GM23338 (cell line): Measurements from ENCODE around the gene TMUB1.

Experiments used
- CREB1 ChIP-seq: fragments of 250-450 bp; sonication (Bioruptor Pico); IDR thresholded peaks from 2 replicates; pipeline ENCODE4 v1.5.0; 2020; ENCODE audit warnings: low read depth, mild to moderate bottlenecking, moderate library complexity
- EZH2 ChIP-seq: fragments of 200-600 bp; sonication (generic); IDR thresholded peaks from one replicate; pipeline ENCODE4 v1.8.0; 2017; ENCODE audit warnings: antibody characterized with exemption, mild to moderate bottlenecking, low read depth; ENCODE audit not compliant: unreplicated experiment
- EZH2phosphoT487 ChIP-seq: fragments of 200-600 bp; sonication (generic); IDR thresholded peaks from one replicate; pipeline ENCODE4 v1.8.1; 2018; ENCODE audit warnings: antibody characterized with exemption; ENCODE audit not compliant: unreplicated experiment
- JUNB ChIP-seq: IDR thresholded peaks from one replicate; pipeline ENCODE4 v1.6.1; 2016; ENCODE audit warnings: antibody characterized with exemption; ENCODE audit not compliant: unreplicated experiment
- NANOG ChIP-seq: IDR thresholded peaks from 2 replicates; pipeline ENCODE4 v1.6.1; 2016; ENCODE audit warnings: antibody characterized with exemption, borderline replicate concordance
- POLR2AphosphoS5 ChIP-seq: IDR thresholded peaks from 2 replicates; pipeline ENCODE4 v1.6.1; 2016; ENCODE audit warnings: antibody characterized with exemption, low read depth
- REST ChIP-seq: IDR thresholded peaks from one replicate; pipeline ENCODE4 v1.6.1; 2018; ENCODE audit warnings: antibody characterized with exemption; ENCODE audit not compliant: unreplicated experiment
- STAT1 ChIP-seq: IDR thresholded peaks from one replicate; pipeline ENCODE4 v1.6.1; 2016; ENCODE audit warnings: antibody characterized with exemption; ENCODE audit not compliant: unreplicated experiment
- ZNF114 ChIP-seq: fragments of 250-450 bp; sonication (Bioruptor Pico); IDR thresholded peaks from 2 replicates; pipeline ENCODE4 v1.5.0; 2020; ENCODE audit warnings: mild to moderate bottlenecking, moderate library complexity
- ZNF331 ChIP-seq: fragments of 250-450 bp; sonication (Bioruptor Pico); IDR thresholded peaks from 2 replicates; pipeline ENCODE4 v1.5.0; 2020; ENCODE audit warnings: low read depth, mild to moderate bottlenecking, moderate library complexity
- TF ChIP-seq, protein P1 (sequence below), 2 experiments: fragments of 200-600 bp in 1 of 2; sonication (generic) in 1 of 2; conservative IDR thresholded peaks; 2 replicates each; pipeline versions ENCODE4 v1.5.1 to v1.6.1; 2016 to 2017; ENCODE audit warnings: antibody characterized with exemption in 2 of 2, low read depth in 2 of 2, mild to moderate bottlenecking in 2 of 2, moderate library complexity in 1 of 2
- TF ChIP-seq, protein P2 (sequence below): fragments of 250-450 bp; sonication (Bioruptor Pico); IDR thresholded peaks from 2 replicates; pipeline ENCODE4 v1.5.0; 2020; ENCODE audit warnings: mild to moderate bottlenecking, moderate library complexity
- TF ChIP-seq, protein P3 (sequence below): IDR thresholded peaks from 2 replicates; pipeline ENCODE4 v1.6.1; 2016; ENCODE audit warnings: antibody characterized with exemption

DNA sequence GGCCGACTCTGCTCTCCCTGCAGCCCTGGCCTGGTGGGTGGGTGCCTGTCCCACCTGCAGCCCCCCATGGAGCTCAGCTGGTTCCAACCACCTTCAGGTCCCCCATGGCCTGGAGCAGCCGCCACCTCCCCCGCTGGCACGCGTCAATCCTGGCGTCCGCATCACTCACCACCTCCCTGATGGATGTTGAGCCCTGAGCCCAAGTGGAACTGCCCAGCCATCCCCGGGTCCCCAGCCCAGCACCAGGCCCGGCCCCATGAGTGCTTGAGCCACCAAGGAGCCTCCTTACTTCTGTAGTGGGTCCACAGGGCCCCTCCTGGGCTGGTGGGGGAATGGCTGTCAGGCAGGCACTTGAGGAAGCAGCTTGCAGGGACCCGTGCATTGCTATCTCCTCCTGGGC is 17.6 kb upstream of the TMUB1 start:
- TF ChIP-seq CREB1 (CRISPR knock-in tag) (no peak), POLR2AphosphoS5 (no peak), REST (no peak), EZH2phosphoT487 (no peak), EZH2 (no peak), JUNB (no peak), ZNF114 (CRISPR knock-in tag) (no peak), STAT1 (no peak), ZNF331 (CRISPR knock-in tag) (no peak), NANOG (no peak)
- TF ChIP-seq, protein P1, sequence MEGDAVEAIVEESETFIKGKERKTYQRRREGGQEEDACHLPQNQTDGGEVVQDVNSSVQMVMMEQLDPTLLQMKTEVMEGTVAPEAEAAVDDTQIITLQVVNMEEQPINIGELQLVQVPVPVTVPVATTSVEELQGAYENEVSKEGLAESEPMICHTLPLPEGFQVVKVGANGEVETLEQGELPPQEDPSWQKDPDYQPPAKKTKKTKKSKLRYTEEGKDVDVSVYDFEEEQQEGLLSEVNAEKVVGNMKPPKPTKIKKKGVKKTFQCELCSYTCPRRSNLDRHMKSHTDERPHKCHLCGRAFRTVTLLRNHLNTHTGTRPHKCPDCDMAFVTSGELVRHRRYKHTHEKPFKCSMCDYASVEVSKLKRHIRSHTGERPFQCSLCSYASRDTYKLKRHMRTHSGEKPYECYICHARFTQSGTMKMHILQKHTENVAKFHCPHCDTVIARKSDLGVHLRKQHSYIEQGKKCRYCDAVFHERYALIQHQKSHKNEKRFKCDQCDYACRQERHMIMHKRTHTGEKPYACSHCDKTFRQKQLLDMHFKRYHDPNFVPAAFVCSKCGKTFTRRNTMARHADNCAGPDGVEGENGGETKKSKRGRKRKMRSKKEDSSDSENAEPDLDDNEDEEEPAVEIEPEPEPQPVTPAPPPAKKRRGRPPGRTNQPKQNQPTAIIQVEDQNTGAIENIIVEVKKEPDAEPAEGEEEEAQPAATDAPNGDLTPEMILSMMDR (conservative IDR thresholded peaks at IDR 0.05; ENCODE audit: low read depth in 2 of 2): no peak
- TF ChIP-seq, protein P2, sequence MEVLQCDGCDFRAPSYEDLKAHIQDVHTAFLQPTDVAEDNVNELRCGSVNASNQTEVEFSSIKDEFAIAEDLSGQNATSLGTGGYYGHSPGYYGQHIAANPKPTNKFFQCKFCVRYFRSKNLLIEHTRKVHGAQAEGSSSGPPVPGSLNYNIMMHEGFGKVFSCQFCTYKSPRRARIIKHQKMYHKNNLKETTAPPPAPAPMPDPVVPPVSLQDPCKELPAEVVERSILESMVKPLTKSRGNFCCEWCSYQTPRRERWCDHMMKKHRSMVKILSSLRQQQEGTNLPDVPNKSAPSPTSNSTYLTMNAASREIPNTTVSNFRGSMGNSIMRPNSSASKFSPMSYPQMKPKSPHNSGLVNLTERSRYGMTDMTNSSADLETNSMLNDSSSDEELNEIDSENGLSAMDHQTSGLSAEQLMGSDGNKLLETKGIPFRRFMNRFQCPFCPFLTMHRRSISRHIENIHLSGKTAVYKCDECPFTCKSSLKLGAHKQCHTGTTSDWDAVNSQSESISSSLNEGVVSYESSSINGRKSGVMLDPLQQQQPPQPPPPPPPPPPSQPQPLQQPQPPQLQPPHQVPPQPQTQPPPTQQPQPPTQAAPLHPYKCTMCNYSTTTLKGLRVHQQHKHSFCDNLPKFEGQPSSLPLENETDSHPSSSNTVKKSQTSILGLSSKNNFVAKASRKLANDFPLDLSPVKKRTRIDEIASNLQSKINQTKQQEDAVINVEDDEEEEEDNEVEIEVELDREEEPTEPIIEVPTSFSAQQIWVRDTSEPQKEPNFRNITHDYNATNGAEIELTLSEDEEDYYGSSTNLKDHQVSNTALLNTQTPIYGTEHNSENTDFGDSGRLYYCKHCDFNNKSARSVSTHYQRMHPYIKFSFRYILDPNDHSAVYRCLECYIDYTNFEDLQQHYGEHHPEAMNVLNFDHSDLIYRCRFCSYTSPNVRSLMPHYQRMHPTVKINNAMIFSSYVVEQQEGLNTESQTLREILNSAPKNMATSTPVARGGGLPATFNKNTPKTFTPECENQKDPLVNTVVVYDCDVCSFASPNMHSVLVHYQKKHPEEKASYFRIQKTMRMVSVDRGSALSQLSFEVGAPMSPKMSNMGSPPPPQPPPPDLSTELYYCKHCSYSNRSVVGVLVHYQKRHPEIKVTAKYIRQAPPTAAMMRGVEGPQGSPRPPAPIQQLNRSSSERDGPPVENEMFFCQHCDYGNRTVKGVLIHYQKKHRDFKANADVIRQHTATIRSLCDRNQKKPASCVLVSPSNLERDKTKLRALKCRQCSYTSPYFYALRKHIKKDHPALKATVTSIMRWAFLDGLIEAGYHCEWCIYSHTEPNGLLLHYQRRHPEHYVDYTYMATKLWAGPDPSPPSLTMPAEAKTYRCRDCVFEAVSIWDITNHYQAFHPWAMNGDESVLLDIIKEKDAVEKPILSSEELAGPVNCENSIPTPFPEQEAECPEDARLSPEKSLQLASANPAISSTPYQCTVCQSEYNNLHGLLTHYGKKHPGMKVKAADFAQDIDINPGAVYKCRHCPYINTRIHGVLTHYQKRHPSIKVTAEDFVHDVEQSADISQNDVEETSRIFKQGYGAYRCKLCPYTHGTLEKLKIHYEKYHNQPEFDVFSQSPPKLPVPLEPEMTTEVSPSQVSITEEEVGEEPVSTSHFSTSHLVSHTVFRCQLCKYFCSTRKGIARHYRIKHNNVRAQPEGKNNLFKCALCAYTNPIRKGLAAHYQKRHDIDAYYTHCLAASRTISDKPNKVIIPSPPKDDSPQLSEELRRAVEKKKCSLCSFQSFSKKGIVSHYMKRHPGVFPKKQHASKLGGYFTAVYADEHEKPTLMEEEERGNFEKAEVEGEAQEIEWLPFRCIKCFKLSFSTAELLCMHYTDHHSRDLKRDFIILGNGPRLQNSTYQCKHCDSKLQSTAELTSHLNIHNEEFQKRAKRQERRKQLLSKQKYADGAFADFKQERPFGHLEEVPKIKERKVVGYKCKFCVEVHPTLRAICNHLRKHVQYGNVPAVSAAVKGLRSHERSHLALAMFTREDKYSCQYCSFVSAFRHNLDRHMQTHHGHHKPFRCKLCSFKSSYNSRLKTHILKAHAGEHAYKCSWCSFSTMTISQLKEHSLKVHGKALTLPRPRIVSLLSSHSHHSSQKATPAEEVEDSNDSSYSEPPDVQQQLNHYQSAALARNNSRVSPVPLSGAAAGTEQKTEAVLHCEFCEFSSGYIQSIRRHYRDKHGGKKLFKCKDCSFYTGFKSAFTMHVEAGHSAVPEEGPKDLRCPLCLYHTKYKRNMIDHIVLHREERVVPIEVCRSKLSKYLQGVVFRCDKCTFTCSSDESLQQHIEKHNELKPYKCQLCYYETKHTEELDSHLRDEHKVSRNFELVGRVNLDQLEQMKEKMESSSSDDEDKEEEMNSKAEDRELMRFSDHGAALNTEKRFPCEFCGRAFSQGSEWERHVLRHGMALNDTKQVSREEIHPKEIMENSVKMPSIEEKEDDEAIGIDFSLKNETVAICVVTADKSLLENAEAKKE (CRISPR knock-in tag): no peak
- TF ChIP-seq, protein P3, sequence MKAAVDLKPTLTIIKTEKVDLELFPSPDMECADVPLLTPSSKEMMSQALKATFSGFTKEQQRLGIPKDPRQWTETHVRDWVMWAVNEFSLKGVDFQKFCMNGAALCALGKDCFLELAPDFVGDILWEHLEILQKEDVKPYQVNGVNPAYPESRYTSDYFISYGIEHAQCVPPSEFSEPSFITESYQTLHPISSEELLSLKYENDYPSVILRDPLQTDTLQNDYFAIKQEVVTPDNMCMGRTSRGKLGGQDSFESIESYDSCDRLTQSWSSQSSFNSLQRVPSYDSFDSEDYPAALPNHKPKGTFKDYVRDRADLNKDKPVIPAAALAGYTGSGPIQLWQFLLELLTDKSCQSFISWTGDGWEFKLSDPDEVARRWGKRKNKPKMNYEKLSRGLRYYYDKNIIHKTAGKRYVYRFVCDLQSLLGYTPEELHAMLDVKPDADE: no peak
